Fibroblast of villous mesenchyme (primary cell): Measurements from ENCODE around the gene THAP12. TPM values are rescaled to one million over a fixed set of nuclear protein-coding genes. Genes with fewer than 3 reads are reported as not detected.
A peak's percentile ranks its signal among the peaks of the same experiment; 100 is the strongest.
"Not testable (repeated sequence)": the region's sequence is repeated elsewhere in the genome, so short reads cannot be mapped to it uniquely, and the experiment has no call there.

ENCODE experiments used
- DNase-seq: peaks from one replicate; pipeline ENCODE4 v3.0.0-alpha.2; 2010; ENCODE audit warnings: low read depth
- H3K4me3 ChIP-seq: 2 replicates; pipeline ENCODE4 v1.5.1; 2011; ENCODE audit warnings: low read depth, mild to moderate bottlenecking, low read length
- CTCF ChIP-seq: IDR thresholded peaks from 2 replicates; pipeline ENCODE4 v1.5.1; 2012; ENCODE audit warnings: low read depth, mild to moderate bottlenecking, low read length; ENCODE audit not compliant: insufficient read depth
- total RNA-seq: library from RNA; depleted of rRNA; stranded (reverse); fragments of >200 nt; gene quantifications from 2 replicates; pipeline ENCODE4 v1.2.3, GENCODE V29; 2012

Gene THAP12
- total RNA-seq, 1 donor, result 47.1 TPM

GRCh38 chr11:76410851-76411357 lies 30.0 kb upstream of the THAP12 start:
- H3K4me3 ChIP-seq, result no peak overlapping the region
- TF ChIP-seq CTCF, result no peak
- peak; percentile 12 for DNase-seq

GRCh38 chr11:76408171-76408965 lies 27.4 kb upstream of the THAP12 start:
- no peak for TF ChIP-seq CTCF
- no peak for DNase-seq

GRCh38 chr11:76406359-76406758 lies 25.4 kb upstream of the THAP12 start:
- no peak for TF ChIP-seq CTCF
- DNase-seq, result no peak
- no peak overlapping the region for H3K4me3 ChIP-seq

More at GRCh38 chr11:76408171-76408965, 27.4 kb upstream of the THAP12 start:
- no peak overlapping the region for H3K4me3 ChIP-seq

GRCh38 chr11:76401484-76401883 lies 20.6 kb upstream of the THAP12 start:
- DNase-seq, H3K4me3 ChIP-seq: not testable (repeated sequence)

- no peak for TF ChIP-seq CTCF
- no peak for DNase-seq
Observed at GRCh38 chr11:76400967-76401366, 20.0 kb upstream of the THAP12 start.

GRCh38 chr11:76397383-76397782 lies 16.5 kb upstream of the THAP12 start:
- no peak for DNase-seq
- no peak for TF ChIP-seq CTCF
- no peak overlapping the region for H3K4me3 ChIP-seq

More at GRCh38 chr11:76400967-76401366, 20.0 kb upstream of the THAP12 start:
- no peak overlapping the region for H3K4me3 ChIP-seq

GRCh38 chr11:76395296-76395695 lies 14.4 kb upstream of the THAP12 start:
- H3K4me3 ChIP-seq, result no peak overlapping the region
- no peak for TF ChIP-seq CTCF
- DNase-seq, result no peak
